GM18498 (cell line): ENCODE results near the gene EIF4H.
"Not testable (repeated sequence)": the region's sequence is repeated elsewhere in the genome, so short reads cannot be mapped to it uniquely, and the experiment has no call there.

Experiments used
- ATAC-seq: cut with Tn5 transposase; IDR thresholded peaks from one replicate; pipeline ENCODE4 v1.9.1; 2021; ENCODE audit warnings: mild to moderate bottlenecking, moderate library complexity; ENCODE audit not compliant: unreplicated experiment

The EIF4H gene

GRCh38 chr7:74197449-74198124 lies 23.4 kb downstream of the EIF4H start:
- ATAC-seq: no peak

GRCh38 chr7:74199551-74200355 lies 25.6 kb downstream of the EIF4H start:
- no peak for ATAC-seq

GRCh38 chr7:74202841-74203556 lies 28.8 kb downstream of the EIF4H start:
- no peak for ATAC-seq

GRCh38 chr7:74203956-74204618 lies 29.9 kb downstream of the EIF4H start:
- ATAC-seq: no peak

- ATAC-seq: not testable (repeated sequence)
These were observed 31.9 kb downstream of the EIF4H start for GRCh38 chr7:74206052-74206451.

- ATAC-seq: peak; percentile 38
These were observed 32.5 kb downstream of the EIF4H start for GRCh38 chr7:74206589-74207120.

GRCh38 chr7:74207586-74207985 lies 33.4 kb downstream of the EIF4H start:
- no peak for ATAC-seq

- ATAC-seq: not testable (repeated sequence)
These were observed 34.1 kb downstream of the EIF4H start for GRCh38 chr7:74208241-74208640.

- no peak for ATAC-seq
These were observed 38.5 kb downstream of the EIF4H start for GRCh38 chr7:74212661-74213060.

GRCh38 chr7:74214816-74215630 lies 40.9 kb downstream of the EIF4H start:
- no peak for ATAC-seq

- no peak for ATAC-seq
These were observed 41.8 kb downstream of the EIF4H start for GRCh38 chr7:74215921-74216320.

- no peak for ATAC-seq
These were observed 42.2 kb downstream of the EIF4H start for GRCh38 chr7:74216361-74216761.

GRCh38 chr7:74217455-74218342 lies 43.5 kb downstream of the EIF4H start:
- ATAC-seq: peak; percentile 47

GRCh38 chr7:74218343-74218698 lies 44.2 kb downstream of the EIF4H start:
- ATAC-seq: no peak

GRCh38 chr7:74219416-74219815 lies 45.3 kb downstream of the EIF4H start:
- ATAC-seq: no peak

- ATAC-seq: no peak
These were observed 46.1 kb downstream of the EIF4H start for GRCh38 chr7:74220229-74220628.

- no peak for ATAC-seq
These were observed 47.6 kb downstream of the EIF4H start for GRCh38 chr7:74221713-74222112.

GRCh38 chr7:74222851-74223710 lies 48.9 kb downstream of the EIF4H start:
- ATAC-seq: no peak
